Colonic mucosa (tissue), 4 donors: ENCODE data around the gene FGF14. TPM values are rescaled to one million over a fixed set of nuclear protein-coding genes. Genes with fewer than 3 reads are reported as not detected.

Experiments
- DNase-seq: peaks from one replicate; pipeline ENCODE4 v3.0.0-alpha.2; 2020
- H3K27ac ChIP-seq: fragments of 200-600 bp; one replicate; pipeline ENCODE4 v1.8.0; 2021
- H3K27me3 ChIP-seq: fragments of 200-600 bp; one replicate; pipeline ENCODE4 v1.8.0; 2021
- H3K36me3 ChIP-seq: fragments of 200-600 bp; one replicate; pipeline ENCODE4 v1.8.0; 2021
- H3K4me1 ChIP-seq: fragments of 200-600 bp; one replicate; pipeline ENCODE4 v1.8.0; 2021; ENCODE audit warnings: mild to moderate bottlenecking
- H3K4me3 ChIP-seq: fragments of 200-600 bp; one replicate; pipeline ENCODE4 v1.8.0; 2021
- H3K9ac ChIP-seq, 2 donors: one replicate each; pipeline ENCODE4 v1.7.0; 2013; ENCODE audit warnings: control low read depth in 2 of 2, low read depth in 2 of 2, low read length in 2 of 2
- H3K9me3 ChIP-seq: fragments of 200-600 bp; one replicate; pipeline ENCODE4 v1.8.0; 2021
- intact Hi-C: fragments of 100-400 bp; cut with DNase I; formaldehyde crosslinking; loops from one replicate; pipeline ENCODE4 v1.14.1; 2022
- total RNA-seq, 2 donors: library from RNA; stranded (reverse); fragmentation: NEBNext Ultra II Directional in 1 of 2; extraction: Animal tissue kit (Norgen Biotek cat#: 25700) in 1 of 2; gene quantifications; one replicate each; pipeline ENCODE4 v1.2.1, GENCODE V29; 2021
- TF ChIP-seq, protein P1 (sequence below): fragments of 200-600 bp; IDR thresholded peaks from one replicate; pipeline ENCODE4 v1.8.0; 2022; ENCODE audit warnings: antibody characterized with exemption, mild to moderate bottlenecking
- donor health status: healthy.
- donor health status: DM: no; HTN: no; CAD: no.
- donor health status: DM: no; HTN: no; CAD: no.

The FGF14 gene
- total RNA-seq, 2 donors from 2014 or later: 0.62 to 0.85 TPM

DNA sequence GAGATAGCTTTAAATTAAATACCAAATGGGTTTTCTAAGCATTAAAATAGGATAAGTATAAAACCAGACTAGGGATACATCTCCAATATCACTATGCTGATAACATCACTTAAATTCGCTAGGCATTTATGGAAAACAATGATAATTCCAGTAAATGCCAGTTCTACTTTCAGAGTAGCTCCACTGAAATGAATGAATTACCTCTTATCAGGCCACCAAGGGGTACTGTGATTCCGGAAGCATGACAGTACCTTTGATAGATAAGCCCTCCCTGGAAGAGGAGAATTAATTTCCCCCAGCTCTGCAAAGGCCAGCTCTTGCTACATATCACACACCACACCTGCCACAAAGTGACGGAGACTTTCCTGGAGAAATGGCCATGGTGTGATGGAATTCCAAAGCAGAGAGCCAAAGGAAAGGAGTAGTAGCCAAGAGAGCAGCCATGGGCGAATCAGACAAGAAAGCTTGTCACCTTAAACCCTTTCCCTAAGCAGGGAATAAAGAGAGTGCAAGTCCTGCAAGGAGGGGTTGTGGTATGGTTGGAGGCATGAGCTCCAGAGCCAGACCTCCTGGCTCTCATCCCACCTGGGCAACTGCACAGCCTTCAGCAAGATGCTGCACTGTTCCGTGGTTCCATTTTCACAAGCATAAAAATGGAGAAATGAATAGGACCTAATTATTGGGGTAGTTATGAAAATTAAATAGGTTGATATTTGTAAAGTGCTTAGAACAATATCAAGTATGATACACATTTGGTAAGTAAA is 423.1 kb downstream of the FGF14 start:
- intact Hi-C loops: no loop called here
- DNase-seq: no peak
- Histone ChIP-seq H3K27ac (no peak overlapping the region), H3K9me3 (no peaks in the 10 kb centered on the region), H3K9ac (no peak overlapping the region), H3K4me3 (no peak overlapping the region), H3K36me3 (no peaks in the 10 kb centered on the region), H3K4me1 (no peaks in the 10 kb centered on the region), H3K27me3 (no peaks in the 10 kb centered on the region)
- TF ChIP-seq, protein P1, sequence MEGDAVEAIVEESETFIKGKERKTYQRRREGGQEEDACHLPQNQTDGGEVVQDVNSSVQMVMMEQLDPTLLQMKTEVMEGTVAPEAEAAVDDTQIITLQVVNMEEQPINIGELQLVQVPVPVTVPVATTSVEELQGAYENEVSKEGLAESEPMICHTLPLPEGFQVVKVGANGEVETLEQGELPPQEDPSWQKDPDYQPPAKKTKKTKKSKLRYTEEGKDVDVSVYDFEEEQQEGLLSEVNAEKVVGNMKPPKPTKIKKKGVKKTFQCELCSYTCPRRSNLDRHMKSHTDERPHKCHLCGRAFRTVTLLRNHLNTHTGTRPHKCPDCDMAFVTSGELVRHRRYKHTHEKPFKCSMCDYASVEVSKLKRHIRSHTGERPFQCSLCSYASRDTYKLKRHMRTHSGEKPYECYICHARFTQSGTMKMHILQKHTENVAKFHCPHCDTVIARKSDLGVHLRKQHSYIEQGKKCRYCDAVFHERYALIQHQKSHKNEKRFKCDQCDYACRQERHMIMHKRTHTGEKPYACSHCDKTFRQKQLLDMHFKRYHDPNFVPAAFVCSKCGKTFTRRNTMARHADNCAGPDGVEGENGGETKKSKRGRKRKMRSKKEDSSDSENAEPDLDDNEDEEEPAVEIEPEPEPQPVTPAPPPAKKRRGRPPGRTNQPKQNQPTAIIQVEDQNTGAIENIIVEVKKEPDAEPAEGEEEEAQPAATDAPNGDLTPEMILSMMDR: no peak

DNA sequence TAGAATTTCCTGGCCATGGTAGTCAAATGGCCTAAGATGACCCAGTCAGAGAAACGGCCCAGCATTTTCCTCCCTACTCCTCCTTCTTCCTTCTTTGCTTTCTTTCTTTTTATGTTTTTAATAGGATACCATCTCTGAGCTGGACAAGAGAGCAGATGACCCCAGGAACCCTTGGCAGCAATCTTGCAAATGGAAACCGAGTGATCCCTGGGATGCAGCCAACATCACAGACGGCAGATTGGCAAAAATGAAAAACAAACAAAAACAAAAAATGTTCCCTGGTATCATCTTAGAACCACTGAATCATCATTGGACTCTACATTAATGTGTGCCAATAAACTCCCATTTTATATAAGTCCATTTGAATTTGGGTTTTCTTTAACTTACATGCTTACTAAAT is 424.4 kb downstream of the FGF14 start:
- intact Hi-C loops: no loop called here
- DNase-seq: no peak
- H3K4me1 ChIP-seq: no peaks in the 10 kb centered on the region
- no peak overlapping the region for H3K27ac ChIP-seq
- no peaks in the 10 kb centered on the region for H3K27me3 ChIP-seq
- H3K36me3 ChIP-seq: no peaks in the 10 kb centered on the region
- TF ChIP-seq, protein P1: no peak
- H3K9ac ChIP-seq: no peak overlapping the region
- H3K9me3 ChIP-seq: no peaks in the 10 kb centered on the region
- no peak overlapping the region for H3K4me3 ChIP-seq

DNA sequence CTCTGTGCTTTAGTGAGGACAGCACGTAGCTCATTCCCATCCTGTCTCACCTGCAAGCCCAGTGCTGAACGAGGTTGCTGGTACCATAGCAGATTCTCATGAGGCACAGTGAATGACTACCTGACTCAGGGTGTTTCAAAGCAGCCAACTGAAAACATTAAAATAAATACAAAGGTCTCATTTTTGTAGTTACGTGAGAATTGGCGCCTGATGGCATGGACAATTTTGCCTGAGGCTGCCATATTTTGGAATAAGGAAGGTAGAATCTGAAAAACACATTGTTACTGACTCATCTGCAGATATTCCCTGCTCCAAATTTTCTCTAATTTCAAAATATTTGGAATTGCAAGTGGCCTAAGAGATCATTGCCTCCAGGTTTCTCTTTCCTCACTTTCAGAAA is 429.7 kb downstream of the FGF14 start:
- H3K27me3 ChIP-seq: no peaks in the 10 kb centered on the region
- no peak overlapping the region for H3K27ac ChIP-seq
- intact Hi-C loops: no loop called here
- H3K36me3 ChIP-seq: no peaks in the 10 kb centered on the region
- TF ChIP-seq, protein P1: no peak
- H3K9me3 ChIP-seq: no peaks in the 10 kb centered on the region
- DNase-seq: no peak
- H3K9ac ChIP-seq: no peak overlapping the region
- no peaks in the 10 kb centered on the region for H3K4me1 ChIP-seq
- no peak overlapping the region for H3K4me3 ChIP-seq

DNA sequence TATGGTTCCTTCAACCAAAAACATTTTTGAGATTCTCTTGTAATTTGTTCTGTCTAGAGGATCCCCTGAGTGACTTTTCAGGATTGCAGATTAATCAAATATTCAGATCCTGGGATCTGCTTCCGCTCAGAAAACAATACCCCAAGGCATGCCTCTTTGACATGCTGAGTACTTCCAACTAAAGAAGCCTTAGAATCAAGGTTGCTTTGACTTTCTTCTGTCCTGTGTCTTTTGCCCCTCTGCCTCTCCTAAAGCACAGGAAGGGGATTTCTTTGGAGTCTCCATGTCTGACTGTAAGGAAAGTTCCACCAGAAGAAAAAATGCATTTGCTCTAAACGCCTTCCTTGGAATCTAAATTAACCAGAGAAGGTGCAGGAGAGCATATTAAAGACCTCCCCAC is 431.5 kb downstream of the FGF14 start:
- Histone ChIP-seq H3K27me3 (no peaks in the 10 kb centered on the region), H3K9ac (no peak overlapping the region), H3K9me3 (no peaks in the 10 kb centered on the region), H3K27ac (no peak overlapping the region), H3K36me3 (no peaks in the 10 kb centered on the region), H3K4me3 (no peak overlapping the region), H3K4me1 (no peaks in the 10 kb centered on the region)
- intact Hi-C loops: no loop called here
- TF ChIP-seq, protein P1: no peak
- no peak for DNase-seq

DNA sequence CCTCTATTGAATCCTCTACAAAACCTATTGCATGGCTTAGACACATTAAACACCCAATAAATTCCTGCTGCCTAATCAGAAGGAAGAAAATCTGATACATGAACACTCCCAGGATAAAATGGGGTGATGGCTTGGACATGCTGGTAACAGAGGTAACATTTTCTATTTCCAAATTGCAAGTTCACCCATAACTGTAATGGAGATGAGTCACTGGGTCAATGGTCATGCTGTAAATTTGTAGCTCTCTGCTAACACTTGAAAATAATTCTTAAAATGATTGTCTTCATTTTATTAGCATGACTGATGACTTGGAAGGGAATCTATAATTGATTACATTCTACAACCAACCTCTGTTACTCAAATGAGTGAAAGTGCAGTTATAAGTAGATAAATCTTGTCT is 434.1 kb downstream of the FGF14 start:
- Histone ChIP-seq H3K27ac (no peak overlapping the region), H3K36me3 (no peaks in the 10 kb centered on the region), H3K9me3 (no peaks in the 10 kb centered on the region), H3K9ac (no peak overlapping the region), H3K27me3 (no peaks in the 10 kb centered on the region), H3K4me3 (no peak overlapping the region), H3K4me1 (no peaks in the 10 kb centered on the region)
- DNase-seq: no peak
- intact Hi-C loops: no loop called here
- TF ChIP-seq, protein P1: no peak
